ENCODE data around the gene HSD17B7.

DNA sequence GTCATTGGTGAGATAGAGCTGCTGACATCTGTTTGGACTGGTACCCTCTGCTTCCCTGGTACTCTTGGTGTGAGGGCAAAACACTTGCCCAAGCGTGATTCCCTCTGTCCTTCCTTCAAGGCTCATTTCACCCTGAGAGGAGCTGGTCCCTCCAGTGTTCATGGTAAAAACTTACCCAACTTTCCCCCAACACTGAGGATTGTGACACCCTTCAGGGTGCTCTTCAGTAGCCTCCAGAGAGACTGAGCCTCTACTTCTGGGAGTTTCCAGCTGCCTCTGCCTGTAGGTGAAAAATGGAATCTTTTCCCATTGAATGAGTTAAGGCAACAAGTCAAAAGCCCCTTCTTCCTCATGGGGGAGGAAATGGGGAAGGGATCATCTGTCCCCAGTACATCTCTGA lies 60.8 kb downstream of the HSD17B7 start:
- TF ChIP-seq EGR1 (IDR thresholded peaks at IDR 0.05) (no peak), EP300 (IDR thresholded peaks at IDR 0.05; ENCODE audit: borderline replicate concordance) (no peak)
- TF ChIP-seq, protein P1, sequence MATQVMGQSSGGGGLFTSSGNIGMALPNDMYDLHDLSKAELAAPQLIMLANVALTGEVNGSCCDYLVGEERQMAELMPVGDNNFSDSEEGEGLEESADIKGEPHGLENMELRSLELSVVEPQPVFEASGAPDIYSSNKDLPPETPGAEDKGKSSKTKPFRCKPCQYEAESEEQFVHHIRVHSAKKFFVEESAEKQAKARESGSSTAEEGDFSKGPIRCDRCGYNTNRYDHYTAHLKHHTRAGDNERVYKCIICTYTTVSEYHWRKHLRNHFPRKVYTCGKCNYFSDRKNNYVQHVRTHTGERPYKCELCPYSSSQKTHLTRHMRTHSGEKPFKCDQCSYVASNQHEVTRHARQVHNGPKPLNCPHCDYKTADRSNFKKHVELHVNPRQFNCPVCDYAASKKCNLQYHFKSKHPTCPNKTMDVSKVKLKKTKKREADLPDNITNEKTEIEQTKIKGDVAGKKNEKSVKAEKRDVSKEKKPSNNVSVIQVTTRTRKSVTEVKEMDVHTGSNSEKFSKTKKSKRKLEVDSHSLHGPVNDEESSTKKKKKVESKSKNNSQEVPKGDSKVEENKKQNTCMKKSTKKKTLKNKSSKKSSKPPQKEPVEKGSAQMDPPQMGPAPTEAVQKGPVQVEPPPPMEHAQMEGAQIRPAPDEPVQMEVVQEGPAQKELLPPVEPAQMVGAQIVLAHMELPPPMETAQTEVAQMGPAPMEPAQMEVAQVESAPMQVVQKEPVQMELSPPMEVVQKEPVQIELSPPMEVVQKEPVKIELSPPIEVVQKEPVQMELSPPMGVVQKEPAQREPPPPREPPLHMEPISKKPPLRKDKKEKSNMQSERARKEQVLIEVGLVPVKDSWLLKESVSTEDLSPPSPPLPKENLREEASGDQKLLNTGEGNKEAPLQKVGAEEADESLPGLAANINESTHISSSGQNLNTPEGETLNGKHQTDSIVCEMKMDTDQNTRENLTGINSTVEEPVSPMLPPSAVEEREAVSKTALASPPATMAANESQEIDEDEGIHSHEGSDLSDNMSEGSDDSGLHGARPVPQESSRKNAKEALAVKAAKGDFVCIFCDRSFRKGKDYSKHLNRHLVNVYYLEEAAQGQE (IDR thresholded peaks at IDR 0.05; ENCODE audit: low read depth) = no peak

All from Ishikawa (cell line).